Measurements from ENCODE around the gene NDFIP2. TPM values are rescaled to one million over a fixed set of nuclear protein-coding genes. Genes with fewer than 3 reads are reported as not detected.

NDFIP2 gene
- polyA plus RNA-seq, 2 of the 4 experiments (the other 2 are of a cell fraction), result 23.2 to 39.9 TPM

DNA sequence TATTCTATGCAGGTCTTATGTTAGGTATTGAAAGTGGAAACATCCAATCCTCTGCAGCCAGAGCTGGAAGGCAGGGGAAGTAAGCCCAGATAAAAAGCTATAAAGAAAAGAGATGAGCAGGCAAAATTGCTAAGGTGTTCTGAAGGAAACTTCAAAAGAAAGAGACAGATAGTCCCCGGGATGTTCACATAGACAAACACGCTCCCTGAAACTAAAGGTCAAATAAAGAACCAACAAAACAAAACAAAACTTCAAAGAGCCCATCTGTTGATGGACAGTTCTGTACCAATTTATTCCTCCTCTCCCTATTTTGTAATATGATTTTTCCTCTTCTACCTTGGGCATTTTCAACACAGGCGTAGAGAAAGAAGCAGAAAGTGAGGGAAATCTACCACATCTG, 11.3 kb upstream of the NDFIP2 start:
- Histone ChIP-seq H3K4me3 (no peak overlapping the region), H3K4me1 (no peaks in the 10 kb centered on the region), H3K4me2 (no peak overlapping the region), H3K9me3 (no peaks in the 10 kb centered on the region), H3K27ac (no peak overlapping the region)
- POLR2A ChIA-PET, result no interaction called here
- WGBS (ENCODE audit: missing lambda C conversion rate), result 67% methylated on average over 3 of the region's 3 CpGs
- FAIRE-seq, result no peak
- CTCF ChIA-PET, result no interaction called here
- no peak for DNase-seq (ENCODE audit: low read depth in 1 of 2, low spot score in 1 of 2)
- TF ChIP-seq EHMT2 (IDR thresholded peaks at IDR 0.05; ENCODE audit: low read depth), result no peak
- no peak for TF ChIP-seq CHD2 (IDR thresholded peaks at IDR 0.05; ENCODE audit: low read length, partially characterized antibody)
- no peak for TF ChIP-seq HOXB5 (CRISPR knock-in tag; IDR thresholded peaks at IDR 0.05)
- no peak for TF ChIP-seq EHF (CRISPR knock-in tag; IDR thresholded peaks at IDR 0.05)
- no peak for TF ChIP-seq PHF8 (IDR thresholded peaks at IDR 0.05; ENCODE audit: borderline replicate concordance, low read depth)
- TF ChIP-seq E2F6 (IDR thresholded peaks at IDR 0.05; ENCODE audit: borderline replicate concordance, low read depth), result no peak
- no peak for TF ChIP-seq NR3C1 (IDR thresholded peaks at IDR 0.05)
- TF ChIP-seq FOXS1 (CRISPR knock-in tag; IDR thresholded peaks at IDR 0.05), result no peak
- TF ChIP-seq ESRRA (IDR thresholded peaks at IDR 0.05; ENCODE audit: borderline replicate concordance, low read length), result no peak
- no peak for TF ChIP-seq ZFP36 (IDR thresholded peaks at IDR 0.05; ENCODE audit: borderline replicate concordance, partially characterized antibody)
- TF ChIP-seq SMC3 (IDR thresholded peaks at IDR 0.05), result no peak
- TF ChIP-seq ZSCAN20 (CRISPR knock-in tag; IDR thresholded peaks at IDR 0.05), result no peak
- TF ChIP-seq RAD21 (conservative IDR thresholded peaks at IDR 0.05 in 1 of 2, IDR thresholded peaks at IDR 0.05 in 1 of 2), result no peak
- TF ChIP-seq HEYL (CRISPR knock-in tag; IDR thresholded peaks at IDR 0.05), result no peak
- no peak for TF ChIP-seq HDAC2 (IDR thresholded peaks at IDR 0.05)
- no peak for TF ChIP-seq ZNF302 (CRISPR knock-in tag; IDR thresholded peaks at IDR 0.05)
- TF ChIP-seq HOXA7 (CRISPR knock-in tag; IDR thresholded peaks at IDR 0.05), result no peak
- TF ChIP-seq BHLHE40 (IDR thresholded peaks at IDR 0.05; ENCODE audit: low read depth, low read length), result no peak
- ATAC-seq, result no peak

DNA sequence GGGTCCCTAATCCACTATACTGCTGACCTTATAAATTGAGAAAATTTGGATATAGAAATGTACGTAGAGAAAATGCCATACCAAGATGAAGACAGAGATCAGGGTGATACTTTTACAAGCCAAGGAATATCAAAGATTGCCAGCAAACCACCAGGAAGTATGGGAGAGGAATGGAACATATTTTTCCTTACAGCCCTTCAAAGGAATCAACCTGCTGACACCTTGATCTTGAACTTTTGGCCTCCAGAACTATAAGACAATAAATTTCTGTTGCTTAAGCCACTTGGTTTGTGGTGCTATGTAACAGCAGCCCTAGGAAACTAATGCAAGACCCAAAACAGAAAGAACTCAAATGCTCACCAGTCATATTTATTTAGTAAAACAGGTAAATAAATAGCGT, 10.3 kb upstream of the NDFIP2 start:
- Histone ChIP-seq H3K4me1 (no peaks in the 10 kb centered on the region), H3K27ac (no peak overlapping the region), H3K4me3 (no peak overlapping the region), H3K4me2 (no peak overlapping the region), H3K9me3 (no peaks in the 10 kb centered on the region)
- DNase-seq (ENCODE audit: low read depth in 1 of 2, low spot score in 1 of 2), result no peak
- POLR2A ChIA-PET, result no interaction called here
- WGBS (ENCODE audit: missing lambda C conversion rate), result 89% methylated on average over 2 of the region's 2 CpGs
- no peak for ATAC-seq
- TF ChIP-seq EP300 (IDR thresholded peaks at IDR 0.05), result no peak
- no peak for TF ChIP-seq JUNB (IDR thresholded peaks at IDR 0.05)
- TF ChIP-seq CBX8 (IDR thresholded peaks at IDR 0.05), result no peak
- TF ChIP-seq, protein P1, sequence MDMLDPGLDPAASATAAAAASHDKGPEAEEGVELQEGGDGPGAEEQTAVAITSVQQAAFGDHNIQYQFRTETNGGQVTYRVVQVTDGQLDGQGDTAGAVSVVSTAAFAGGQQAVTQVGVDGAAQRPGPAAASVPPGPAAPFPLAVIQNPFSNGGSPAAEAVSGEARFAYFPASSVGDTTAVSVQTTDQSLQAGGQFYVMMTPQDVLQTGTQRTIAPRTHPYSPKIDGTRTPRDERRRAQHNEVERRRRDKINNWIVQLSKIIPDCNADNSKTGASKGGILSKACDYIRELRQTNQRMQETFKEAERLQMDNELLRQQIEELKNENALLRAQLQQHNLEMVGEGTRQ (IDR thresholded peaks at IDR 0.05), result no peak
- no peak for TF ChIP-seq TFCP2L1 (CRISPR knock-in tag; IDR thresholded peaks at IDR 0.05)
- no peak for TF ChIP-seq FOSL2 (IDR thresholded peaks at IDR 0.05)
- TF ChIP-seq FOSL2 (CRISPR knock-in tag; IDR thresholded peaks at IDR 0.05), result no peak
- TF ChIP-seq, protein P2, sequence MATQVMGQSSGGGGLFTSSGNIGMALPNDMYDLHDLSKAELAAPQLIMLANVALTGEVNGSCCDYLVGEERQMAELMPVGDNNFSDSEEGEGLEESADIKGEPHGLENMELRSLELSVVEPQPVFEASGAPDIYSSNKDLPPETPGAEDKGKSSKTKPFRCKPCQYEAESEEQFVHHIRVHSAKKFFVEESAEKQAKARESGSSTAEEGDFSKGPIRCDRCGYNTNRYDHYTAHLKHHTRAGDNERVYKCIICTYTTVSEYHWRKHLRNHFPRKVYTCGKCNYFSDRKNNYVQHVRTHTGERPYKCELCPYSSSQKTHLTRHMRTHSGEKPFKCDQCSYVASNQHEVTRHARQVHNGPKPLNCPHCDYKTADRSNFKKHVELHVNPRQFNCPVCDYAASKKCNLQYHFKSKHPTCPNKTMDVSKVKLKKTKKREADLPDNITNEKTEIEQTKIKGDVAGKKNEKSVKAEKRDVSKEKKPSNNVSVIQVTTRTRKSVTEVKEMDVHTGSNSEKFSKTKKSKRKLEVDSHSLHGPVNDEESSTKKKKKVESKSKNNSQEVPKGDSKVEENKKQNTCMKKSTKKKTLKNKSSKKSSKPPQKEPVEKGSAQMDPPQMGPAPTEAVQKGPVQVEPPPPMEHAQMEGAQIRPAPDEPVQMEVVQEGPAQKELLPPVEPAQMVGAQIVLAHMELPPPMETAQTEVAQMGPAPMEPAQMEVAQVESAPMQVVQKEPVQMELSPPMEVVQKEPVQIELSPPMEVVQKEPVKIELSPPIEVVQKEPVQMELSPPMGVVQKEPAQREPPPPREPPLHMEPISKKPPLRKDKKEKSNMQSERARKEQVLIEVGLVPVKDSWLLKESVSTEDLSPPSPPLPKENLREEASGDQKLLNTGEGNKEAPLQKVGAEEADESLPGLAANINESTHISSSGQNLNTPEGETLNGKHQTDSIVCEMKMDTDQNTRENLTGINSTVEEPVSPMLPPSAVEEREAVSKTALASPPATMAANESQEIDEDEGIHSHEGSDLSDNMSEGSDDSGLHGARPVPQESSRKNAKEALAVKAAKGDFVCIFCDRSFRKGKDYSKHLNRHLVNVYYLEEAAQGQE (IDR thresholded peaks at IDR 0.05), result no peak
- CTCF ChIA-PET, result no interaction called here
- FAIRE-seq, result no peak

Data from A549 (cell line).